Right lobe of liver (tissue), 4 donors: Measurements from ENCODE around the gene ARHGAP15.

Experiments
- POLR2A ChIP-seq: fragments of 450-650 bp; IDR thresholded peaks from one replicate; pipeline ENCODE4 v1.6.1; 2017; ENCODE audit warnings: antibody characterized with exemption, mild to moderate bottlenecking
- TF ChIP-seq, protein P1 (sequence below), 4 donors: fragments of 200-600 bp in 3 of 4; fragments of 450-650 bp in 1 of 4; IDR thresholded peaks; one replicate each; pipeline versions ENCODE4 v1.5.1 to v1.8.0; 2016 to 2022; ENCODE audit warnings: antibody characterized with exemption in 4 of 4, mild to moderate bottlenecking in 2 of 4
- donor health status: DM: no; HTN: no; CAD: no.
- donor health status: DM: no; HTN: no; CAD: no.
- donor health status: DM: no; HTN: yes; CAD: no.

- TF ChIP-seq, protein P1, sequence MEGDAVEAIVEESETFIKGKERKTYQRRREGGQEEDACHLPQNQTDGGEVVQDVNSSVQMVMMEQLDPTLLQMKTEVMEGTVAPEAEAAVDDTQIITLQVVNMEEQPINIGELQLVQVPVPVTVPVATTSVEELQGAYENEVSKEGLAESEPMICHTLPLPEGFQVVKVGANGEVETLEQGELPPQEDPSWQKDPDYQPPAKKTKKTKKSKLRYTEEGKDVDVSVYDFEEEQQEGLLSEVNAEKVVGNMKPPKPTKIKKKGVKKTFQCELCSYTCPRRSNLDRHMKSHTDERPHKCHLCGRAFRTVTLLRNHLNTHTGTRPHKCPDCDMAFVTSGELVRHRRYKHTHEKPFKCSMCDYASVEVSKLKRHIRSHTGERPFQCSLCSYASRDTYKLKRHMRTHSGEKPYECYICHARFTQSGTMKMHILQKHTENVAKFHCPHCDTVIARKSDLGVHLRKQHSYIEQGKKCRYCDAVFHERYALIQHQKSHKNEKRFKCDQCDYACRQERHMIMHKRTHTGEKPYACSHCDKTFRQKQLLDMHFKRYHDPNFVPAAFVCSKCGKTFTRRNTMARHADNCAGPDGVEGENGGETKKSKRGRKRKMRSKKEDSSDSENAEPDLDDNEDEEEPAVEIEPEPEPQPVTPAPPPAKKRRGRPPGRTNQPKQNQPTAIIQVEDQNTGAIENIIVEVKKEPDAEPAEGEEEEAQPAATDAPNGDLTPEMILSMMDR (IDR thresholded peaks at IDR 0.05): no peak
- no peak for TF ChIP-seq POLR2A
Observed at GRCh38 chr2:143588746-143589145, 459.5 kb downstream of the ARHGAP15 start.
